H1 (cell line): ENCODE results near the gene DENND4B. TPM values are rescaled to one million over a fixed set of nuclear protein-coding genes. Genes with fewer than 3 reads are reported as not detected.

Experiments
- NRF1 ChIP-seq: IDR thresholded peaks from 2 replicates; pipeline ENCODE4 v1.6.1; 2011; ENCODE audit warnings: mild to moderate bottlenecking, low read depth, low read length, improper control_type of control experiment
- PHF8 ChIP-seq: fragments of 200-600 bp; sonication (generic); conservative IDR thresholded peaks from 2 replicates; pipeline ENCODE4 v1.7.1; 2012; ENCODE audit warnings: low read depth, mild to moderate bottlenecking, inconsistent platforms, low read length, moderate library complexity
- POU5F1 ChIP-seq: IDR thresholded peaks from 2 replicates; pipeline ENCODE4 v1.6.1; 2011; ENCODE audit warnings: low read depth, mild to moderate bottlenecking, low read length, moderate library complexity
- SP2 ChIP-seq: IDR thresholded peaks from 2 replicates; pipeline ENCODE4 v1.6.1; 2012; ENCODE audit warnings: mild to moderate bottlenecking, low read length, inconsistent platforms
- TAF1 ChIP-seq: IDR thresholded peaks from 2 replicates; pipeline ENCODE4 v1.6.1; 2011; ENCODE audit warnings: mild to moderate bottlenecking, low read depth, low read length
- polyA plus RNA-seq, 7 experiments: library from polyadenylated mRNA; depleted of rRNA in 3 of 7; stranded (reverse) in 5 of 7; unstranded in 2 of 7; fragments of >200 nt in 5 of 7; fragments of 200-250 nt in 2 of 7; gene quantifications; 1 replicate in 5 of 7; 2 replicates in 1 of 7; 4 replicates in 1 of 7; pipeline versions ENCODE4 v1.2.1 to v1.2.3, GENCODE V29; 2011 to 2013; ENCODE audit warnings: missing spikeins in 2 of 7, mixed read lengths in 2 of 7
- total RNA-seq: library from RNA; stranded (reverse); fragmentation: NEBNext Ultra II Directional; extraction: Animal tissue kit (Norgen Biotek cat#: 25700); gene quantifications from 2 replicates; pipeline ENCODE4 v1.2.1, GENCODE V29; 2021

Gene DENND4B
- total and polyA plus RNA-seq, 2 of the 8 experiments (the other 6 are each of a cell fraction or from before 2014, with no cell fraction given), result 45.6 to 61.1 TPM

DNA sequence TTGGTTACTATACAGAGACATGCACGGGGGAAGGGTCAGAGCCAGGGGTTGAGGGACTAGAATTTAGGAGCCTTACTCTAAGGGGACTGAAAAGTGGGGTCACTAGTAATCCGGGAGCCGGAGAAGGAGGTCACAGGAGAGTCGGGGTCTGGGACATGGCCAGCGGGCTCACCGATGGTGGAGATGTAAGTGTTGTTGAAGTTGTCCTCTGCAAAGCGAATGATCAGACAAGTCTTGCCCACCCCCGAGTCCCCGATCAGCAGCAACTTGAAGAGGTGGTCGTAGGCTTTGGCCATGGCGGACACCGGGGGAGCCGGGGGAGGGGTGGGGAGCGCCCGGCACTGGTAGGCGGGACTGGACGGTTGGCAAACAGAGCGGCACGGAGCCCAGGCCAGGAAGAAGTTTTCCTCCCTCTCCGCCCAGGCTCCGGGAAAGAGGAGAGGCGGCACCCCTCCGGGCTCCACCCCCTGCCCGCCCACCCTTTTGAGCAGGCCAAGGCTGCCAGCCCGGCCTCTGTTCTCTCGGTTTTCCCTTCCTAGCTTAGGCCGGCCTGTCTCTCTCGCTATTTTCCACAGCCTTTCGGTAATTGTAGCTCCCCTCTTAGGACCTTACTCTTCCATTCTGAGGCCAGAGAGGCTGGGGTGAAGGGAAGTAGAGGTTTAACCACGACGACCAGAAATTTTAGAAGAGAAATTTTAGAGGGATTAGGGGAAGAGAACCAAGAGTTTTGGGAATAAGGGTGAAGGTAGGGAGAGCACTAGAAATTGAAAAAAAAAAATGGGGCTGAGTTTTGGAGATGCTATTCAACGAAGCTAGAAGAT, 39.6 kb upstream of the DENND4B start, which contains the start of gene RAB13 (continued):
- TF ChIP-seq PHF8 (peak; percentile 41; the same call in 1 of the 2 replicates), SP2 (no peak), POU5F1 (no peak), NRF1 (no peak), TAF1 (peak; percentile 79)
